HG02623 (cell line): ENCODE data around the gene KLHL30.

ENCODE experiments used
- ATAC-seq: cut with Tn5 transposase; IDR thresholded peaks from one replicate; pipeline ENCODE4 v1.9.1; 2021; ENCODE audit warnings: moderate library complexity; ENCODE audit not compliant: unreplicated experiment

Gene KLHL30

GRCh38 chr2:238117199-238118154 is 21.0 kb upstream of the KLHL30 start:
- no peak for ATAC-seq

DNA sequence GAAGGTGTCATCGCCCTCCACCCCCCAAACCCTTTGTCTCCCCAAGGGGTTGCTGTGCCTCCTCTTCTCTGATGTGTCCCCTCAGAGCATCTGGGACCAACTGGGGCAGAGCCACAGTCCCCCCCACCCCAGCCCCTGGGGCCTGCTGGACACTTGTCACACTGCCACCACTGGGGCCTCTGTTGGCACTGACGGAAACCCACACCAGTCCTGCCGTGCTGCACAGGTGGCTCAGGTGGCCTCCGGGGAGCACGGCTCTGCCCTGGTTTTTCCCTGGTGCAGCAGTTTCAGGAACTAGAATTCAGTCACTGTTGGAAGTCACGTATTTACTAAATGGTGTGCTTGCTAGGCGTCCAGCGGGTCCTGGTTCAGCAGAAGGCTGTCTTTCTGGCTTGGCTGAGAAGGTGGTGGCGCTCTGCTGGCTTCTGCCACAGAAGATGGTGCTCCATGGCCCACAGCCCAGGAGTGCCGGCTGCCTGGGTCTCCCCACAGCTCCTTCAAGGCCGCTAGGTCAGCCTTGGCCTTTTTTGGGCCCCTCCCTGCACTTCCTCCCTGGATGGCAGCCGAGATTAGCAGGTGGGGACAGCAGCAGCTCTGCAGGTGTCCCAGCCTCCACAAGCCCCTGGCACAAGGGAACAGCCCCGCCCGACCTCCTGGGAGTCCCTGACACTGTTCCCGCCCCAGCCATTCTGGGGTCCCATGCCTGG is 18.6 kb upstream of the KLHL30 start:
- no peak for ATAC-seq

DNA sequence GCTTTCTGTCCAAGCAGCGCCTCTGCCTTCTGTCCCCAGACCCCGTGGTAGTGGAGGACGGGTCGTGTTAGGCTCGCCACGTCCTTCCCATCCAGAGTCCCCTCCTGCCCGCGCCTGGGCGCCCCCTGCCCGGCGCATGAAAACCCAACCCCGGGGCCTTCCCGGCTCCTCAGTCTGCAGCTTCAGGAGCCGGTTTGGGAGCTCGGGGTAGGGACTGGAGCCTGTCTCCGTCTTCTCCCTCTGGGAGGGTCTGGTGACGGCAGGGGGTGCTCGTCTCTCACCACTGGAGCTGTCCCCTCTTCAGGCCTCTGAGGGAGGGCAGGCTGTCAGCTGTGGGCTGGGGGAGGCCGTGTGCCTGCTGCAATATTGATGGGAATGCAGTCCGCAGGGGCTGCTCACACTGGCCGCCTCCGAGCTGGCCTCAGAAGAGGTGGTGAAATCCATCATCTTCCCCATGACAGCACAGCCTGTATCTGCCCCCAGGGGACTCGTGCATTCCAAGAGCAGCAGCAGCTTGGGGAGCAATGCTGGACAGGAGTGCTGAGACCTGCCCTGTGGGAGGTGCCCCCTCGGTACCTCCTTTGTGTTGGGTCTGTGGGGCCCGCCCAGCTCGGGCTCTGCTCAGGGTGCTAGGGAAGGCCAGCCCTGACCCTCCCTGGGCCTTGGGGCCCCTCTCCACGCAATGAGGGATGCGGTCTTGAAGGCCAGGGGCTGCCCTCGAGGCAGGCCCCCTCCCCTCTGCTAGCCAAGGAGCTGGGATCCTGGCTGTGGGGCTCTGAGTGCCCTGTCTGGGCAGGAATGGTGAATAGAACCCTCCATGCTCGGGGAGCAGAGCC is 17.8 kb upstream of the KLHL30 start:
- ATAC-seq = no peak

DNA sequence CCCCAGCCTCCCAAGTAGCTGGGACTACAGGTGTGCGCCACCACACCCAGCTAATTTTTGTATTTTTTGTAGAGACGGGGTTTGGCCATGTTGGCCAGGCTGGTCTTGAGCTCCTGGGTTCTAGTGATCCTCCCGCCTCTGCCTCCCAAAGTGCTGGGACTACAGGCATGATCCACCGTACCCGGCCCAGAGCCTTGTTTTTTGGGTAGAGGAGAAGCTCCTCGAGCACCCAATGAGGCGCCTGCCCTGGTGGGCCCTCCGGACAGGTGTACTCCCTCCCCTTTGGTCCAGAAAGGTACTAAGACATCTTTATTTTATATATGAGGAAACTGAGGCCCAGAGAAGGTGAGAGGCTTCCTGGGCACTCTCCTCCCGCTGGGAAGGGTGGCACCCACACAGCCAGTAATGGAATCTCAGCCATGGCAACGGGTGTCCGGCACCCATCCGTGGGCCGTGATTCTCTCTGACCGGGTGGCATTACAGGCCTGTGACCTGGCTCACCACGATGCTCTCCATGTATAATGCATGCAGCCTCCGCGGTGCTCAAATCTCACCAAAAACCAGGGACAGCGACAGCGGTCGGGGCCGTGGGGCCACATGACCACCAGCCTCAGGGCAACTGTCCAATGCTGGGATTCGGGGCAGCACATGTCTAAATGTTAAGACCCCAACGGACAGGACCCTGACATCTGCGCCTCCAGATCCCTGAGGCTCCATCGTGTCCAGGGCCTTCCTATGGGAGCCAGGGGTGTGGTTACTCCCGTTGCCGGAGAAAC is 16.8 kb upstream of the KLHL30 start:
- no peak for ATAC-seq

GRCh38 chr2:238122287-238123217 is 15.9 kb upstream of the KLHL30 start:
- ATAC-seq = no peak

- no peak for ATAC-seq
Observed at GRCh38 chr2:238123218-238123971, 15.1 kb upstream of the KLHL30 start.

GRCh38 chr2:238123991-238124470 is 14.4 kb upstream of the KLHL30 start:
- ATAC-seq = no peak

- ATAC-seq = no peak
Observed at GRCh38 chr2:238124488-238125126, 13.9 kb upstream of the KLHL30 start.

DNA sequence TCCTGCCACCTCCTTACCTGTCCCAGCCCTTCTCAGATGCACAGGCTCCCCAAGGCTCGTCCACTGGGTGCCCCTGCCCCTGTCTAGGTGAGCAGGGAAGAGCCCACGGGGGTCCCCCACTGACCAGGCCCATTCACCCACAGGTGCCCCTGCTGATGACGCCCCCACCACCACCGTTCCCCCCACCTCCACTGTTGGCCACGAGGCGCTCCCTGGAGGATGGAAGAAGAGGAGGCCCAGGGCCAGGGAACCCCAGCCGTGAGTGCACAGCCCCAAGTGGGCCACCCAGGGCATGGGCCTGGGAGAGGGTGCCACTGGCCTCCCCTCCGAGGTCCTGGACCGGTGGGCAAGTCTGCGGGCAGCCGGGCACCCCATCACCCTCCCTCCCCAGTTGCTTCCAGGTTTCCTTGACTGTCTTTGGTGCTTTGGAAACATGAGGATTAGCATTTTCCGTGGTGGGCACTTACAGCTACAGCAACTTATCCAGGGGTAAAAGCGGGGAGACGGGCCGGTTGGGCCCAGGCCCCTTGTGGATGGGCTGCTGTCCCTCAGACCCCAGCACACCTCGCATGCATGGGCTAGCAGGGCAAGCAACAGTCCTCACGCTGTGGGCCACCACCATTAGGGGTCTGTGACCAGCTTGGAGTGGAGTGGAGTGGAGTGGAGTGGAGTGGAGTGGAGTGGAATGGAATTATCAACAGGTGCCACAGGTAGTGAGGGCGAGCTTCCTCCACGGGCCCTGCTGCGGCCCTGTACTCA is 13.2 kb upstream of the KLHL30 start:
- ATAC-seq = no peak

- no peak for ATAC-seq
Observed at GRCh38 chr2:238126338-238126737, 12.1 kb upstream of the KLHL30 start.

DNA sequence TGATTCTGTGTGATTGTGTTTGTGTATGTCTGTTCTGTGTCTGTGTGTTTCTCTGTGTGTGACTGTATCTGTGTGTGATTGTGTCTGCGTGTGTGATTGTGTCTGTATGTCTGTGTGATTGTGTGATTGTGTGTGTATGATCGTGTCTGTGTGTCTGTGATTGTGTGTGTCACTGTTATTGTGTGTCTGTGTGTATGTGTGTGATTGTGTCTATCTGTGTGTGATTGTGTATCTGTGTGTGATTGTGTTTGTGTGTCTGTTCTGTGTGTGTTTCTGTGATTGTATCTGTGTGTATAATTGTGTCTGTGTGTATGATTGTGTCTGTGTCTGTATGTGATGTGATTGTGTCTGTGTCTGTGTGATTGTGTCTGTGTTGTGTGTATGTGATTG is 11.7 kb upstream of the KLHL30 start:
- no peak for ATAC-seq

GRCh38 chr2:238127165-238128060 is 11.1 kb upstream of the KLHL30 start:
- ATAC-seq = no peak

GRCh38 chr2:238128061-238128440 is 10.4 kb upstream of the KLHL30 start:
- ATAC-seq = no peak

DNA sequence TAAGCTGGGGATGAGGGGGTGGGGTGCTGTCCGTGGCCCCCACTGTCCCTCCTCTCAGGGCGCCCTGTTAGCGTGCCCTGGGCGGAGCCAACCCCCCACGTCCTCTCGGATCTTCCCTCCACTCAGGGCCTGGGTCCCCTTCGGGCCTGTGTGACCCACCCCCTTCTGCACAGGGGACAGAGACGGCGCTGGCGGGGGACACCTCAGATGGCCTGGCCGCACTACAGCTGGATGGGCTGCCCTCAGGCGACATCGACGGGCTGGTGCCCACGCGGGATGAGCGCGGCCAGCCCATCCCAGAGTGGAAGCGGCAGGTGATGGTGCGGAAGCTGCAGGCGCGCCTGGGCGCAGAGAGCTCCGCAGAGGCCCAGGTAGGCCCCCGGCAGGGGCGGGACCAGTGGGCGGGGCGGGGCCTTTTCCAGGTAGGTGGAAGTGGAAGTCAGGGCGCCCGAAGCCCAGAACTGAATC is 9.9 kb upstream of the KLHL30 start:
- ATAC-seq = no peak

DNA sequence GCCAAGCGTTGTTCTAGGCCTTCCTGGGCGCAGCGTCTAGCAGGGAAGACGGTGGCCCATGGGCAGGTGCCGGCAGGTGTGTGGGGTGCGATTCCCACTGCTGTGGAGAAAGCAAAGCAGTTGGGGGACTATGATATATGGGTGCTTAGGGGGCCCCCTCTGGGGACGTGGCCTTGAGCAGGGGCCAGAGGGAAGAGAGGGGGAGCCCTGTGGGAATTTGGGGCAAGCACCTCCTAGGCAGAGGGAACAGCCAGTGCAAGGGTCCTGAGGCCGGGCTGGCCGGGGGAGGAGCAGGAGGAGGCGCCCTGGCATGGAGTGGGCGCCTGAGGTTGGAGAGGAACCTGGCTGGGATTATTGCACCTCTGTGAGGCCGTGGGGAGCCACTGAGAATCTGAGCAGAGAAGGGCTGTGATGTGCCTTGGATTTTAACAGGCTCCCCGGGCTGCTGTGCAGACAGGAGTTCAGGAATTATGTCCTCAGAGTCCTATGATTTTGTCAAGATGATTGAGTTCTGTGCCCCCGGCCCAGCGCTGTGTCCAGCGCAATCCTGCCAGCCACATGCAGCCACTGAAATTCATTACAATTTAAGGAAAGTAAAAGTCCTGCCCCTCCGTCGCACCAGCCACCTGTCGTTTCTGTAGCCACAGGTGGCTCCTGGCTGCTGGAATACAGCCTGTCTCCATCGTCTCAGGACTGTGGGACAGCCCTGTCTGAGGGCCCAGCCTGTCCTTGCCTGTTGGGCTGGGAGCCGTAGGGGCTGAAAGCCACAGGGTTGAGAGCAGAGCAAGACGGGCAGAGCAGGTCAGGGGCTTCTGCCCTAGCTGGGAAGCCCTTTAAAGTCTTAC is 9.1 kb upstream of the KLHL30 start:
- no peak for ATAC-seq
